Upper lobe of left lung (tissue), 6 donors: Measurements from ENCODE around the gene FTSJ1. TPM values are rescaled to one million over a fixed set of nuclear protein-coding genes. Genes with fewer than 3 reads are reported as not detected.

Experiments used
- ATAC-seq, 2 donors: fragments of 200-7000 bp; cut with Tn5 transposase; one replicate each; pipeline ENCODE4 v1.9.1; 2022; ENCODE audit warnings: mild to moderate bottlenecking in 2 of 2, moderate library complexity in 2 of 2; ENCODE audit not compliant: low FRiP score in 2 of 2
- DNase-seq, 2 donors: peaks; one replicate each; pipeline ENCODE4 v3.0.0-alpha.2; 2019 to 2020
- H3K27ac ChIP-seq, 4 donors: fragments of 200-600 bp; sonication (generic); one replicate each; pipeline ENCODE4 v1.5.1; 2016 to 2019
- H3K27me3 ChIP-seq, 4 donors: fragments of 200-600 bp; sonication (generic); one replicate each; pipeline ENCODE4 v1.5.1; 2017 to 2019
- H3K36me3 ChIP-seq, 4 donors: fragments of 200-600 bp; sonication (generic); one replicate each; pipeline ENCODE4 v1.5.1; 2016 to 2019
- H3K4me1 ChIP-seq, 4 donors: fragments of 200-600 bp; sonication (generic); one replicate each; pipeline ENCODE4 v1.5.1; 2018 to 2019
- H3K4me3 ChIP-seq, 4 donors: fragments of 200-600 bp; sonication (generic); one replicate each; pipeline ENCODE4 v1.5.1; 2017 to 2019; ENCODE audit warnings: mild to moderate bottlenecking in 2 of 4, moderate library complexity in 1 of 4
- H3K9me3 ChIP-seq, 4 donors: fragments of 200-600 bp; sonication (generic); one replicate each; pipeline ENCODE4 v1.5.1; 2018 to 2019
- CTCF ChIP-seq, 6 experiments: fragments of 450-650 bp in 4 of 6; fragments of 200-600 bp in 2 of 6; sonication (generic) in 2 of 6; IDR thresholded peaks; one replicate each; pipeline ENCODE4 v1.5.1; 2016 to 2019; ENCODE audit warnings: antibody characterized with exemption in 6 of 6
- EP300 ChIP-seq, 4 donors: sonication (generic); formaldehyde crosslinking; IDR thresholded peaks; one replicate each; pipeline ENCODE4 v1.5.1; 2017; ENCODE audit warnings: antibody characterized with exemption in 4 of 4, control low read depth in 2 of 4
- POLR2A ChIP-seq, 4 donors: fragments of 450-650 bp; IDR thresholded peaks; one replicate each; pipeline ENCODE4 v1.5.1; 2016 to 2017; ENCODE audit warnings: antibody characterized with exemption in 4 of 4, mild to moderate bottlenecking in 2 of 4
- POLR2AphosphoS5 ChIP-seq, 2 donors: sonication (generic); formaldehyde crosslinking; IDR thresholded peaks; one replicate each; pipeline ENCODE4 v1.5.1; 2017; ENCODE audit warnings: antibody characterized with exemption in 2 of 2
- WGBS, 2 donors: methylation state at CpG; one replicate each; pipeline ENCODE4 v1.1.5; 2017 to 2018; 5-methylcytosine and 5-hydroxymethylcytosine counted together
- total RNA-seq, 6 donors: library from RNA; depleted of rRNA in 4 of 6; stranded (reverse); fragments of >200 nt in 4 of 6; gene quantifications; one replicate each; pipeline versions ENCODE4 v1.1.0 to v1.2.1, GENCODE V29; 2016 to 2021
- donor health status: DM: no; HTN: no; CAD: no; lungs with moderate emphysema.
- donor health status: DM: no; HTN: yes; CAD: no; lungs with severe emphysema.

Gene FTSJ1
- total RNA-seq, 6 donors from 2014 or later = 25.2 to 49.1 (median 42.8) TPM

- DNase-seq (no peak), ATAC-seq (no peak)
- no peak overlapping the region for H3K27ac ChIP-seq
- no peak for TF ChIP-seq EP300 (IDR thresholded peaks at IDR 0.05)
- no peak for TF ChIP-seq POLR2A (IDR thresholded peaks at IDR 0.05)
- no peak for TF ChIP-seq POLR2AphosphoS5 (IDR thresholded peaks at IDR 0.05)
- TF ChIP-seq CTCF (IDR thresholded peaks at IDR 0.05) = no peak
- peaks cover 0 to 15% (median 2%) of the 10 kb centered on the region in 4 donors for H3K4me1 ChIP-seq
- no peaks in the 10 kb centered on the region for H3K27me3 ChIP-seq
- WGBS, 2 donors = 73 to 75% methylated on average over 10 of the region's 10 CpGs
- no peaks in the 10 kb centered on the region for H3K36me3 ChIP-seq
- H3K4me3 ChIP-seq = no peak overlapping the region
- H3K9me3 ChIP-seq = no peaks in the 10 kb centered on the region
These were observed 1.9 kb upstream of the FTSJ1 start for GRCh38 chrX:48474127-48474526.

GRCh38 chrX:48474581-48474980, 1.4 kb upstream of the FTSJ1 start:
- WGBS, 2 donors = 89 to 96% methylated on average over 5 to 6 of the region's 6 CpGs
- DNase-seq (no peak), ATAC-seq (no peak)
- Histone ChIP-seq H3K27me3 (no peaks in the 10 kb centered on the region), H3K9me3 (no peaks in the 10 kb centered on the region), H3K4me1 (peaks cover 0 to 15% (median 2%) of the 10 kb centered on the region in 4 donors), H3K36me3 (no peaks in the 10 kb centered on the region), H3K27ac (no peak overlapping the region), H3K4me3 (no peak overlapping the region)
- TF ChIP-seq EP300 (IDR thresholded peaks at IDR 0.05) (no peak), POLR2A (IDR thresholded peaks at IDR 0.05) (no peak), CTCF (IDR thresholded peaks at IDR 0.05) (no peak), POLR2AphosphoS5 (IDR thresholded peaks at IDR 0.05) (no peak)

- no peak for TF ChIP-seq CTCF (IDR thresholded peaks at IDR 0.05)
- no peak for TF ChIP-seq EP300 (IDR thresholded peaks at IDR 0.05)
- TF ChIP-seq POLR2A (IDR thresholded peaks at IDR 0.05) = no peak
- no peak for TF ChIP-seq POLR2AphosphoS5 (IDR thresholded peaks at IDR 0.05)
- Histone ChIP-seq H3K4me3 (peak overlapping the region; percentile 16 to 79 (median 68)), H3K27ac (peak overlapping the region in 3 of 4 donors; percentile 49 to 83 (median 81)), H3K36me3 (peaks cover 0 to 2% (median 0%) of the 10 kb centered on the region in 4 donors), H3K9me3 (no peaks in the 10 kb centered on the region), H3K4me1 (peaks cover 0 to 15% (median 2%) of the 10 kb centered on the region in 4 donors), H3K27me3 (no peaks in the 10 kb centered on the region)
- WGBS, 2 donors = 3 to 27% methylated on average over 5 of the region's 5 CpGs
- DNase-seq (no peak), ATAC-seq (no peak)
These were observed 703 bp upstream of the FTSJ1 start for GRCh38 chrX:48475296-48475695.

GRCh38 chrX:48476919-48477318, 920 bp downstream of the FTSJ1 start:
- TF ChIP-seq CTCF (IDR thresholded peaks at IDR 0.05) = no peak
- no peak for TF ChIP-seq POLR2AphosphoS5 (IDR thresholded peaks at IDR 0.05)
- no peak for TF ChIP-seq POLR2A (IDR thresholded peaks at IDR 0.05)
- no peak for TF ChIP-seq EP300 (IDR thresholded peaks at IDR 0.05)
- H3K27ac ChIP-seq = peak overlapping the region in 2 of 4 donors; percentile 49 to 90
- H3K4me3 ChIP-seq = peak overlapping the region in 3 of 4 donors; percentile 65 to 79 (median 70)
- WGBS, 2 donors = 56 to 77% methylated on average over 4 of the region's 4 CpGs
- H3K9me3 ChIP-seq = no peaks in the 10 kb centered on the region
- no peaks in the 10 kb centered on the region for H3K27me3 ChIP-seq
- no peak for DNase-seq
- peaks cover 0 to 15% (median 2%) of the 10 kb centered on the region in 4 donors for H3K4me1 ChIP-seq
- no peak for ATAC-seq
- peaks cover 0 to 15% (median 7%) of the 10 kb centered on the region in 4 donors for H3K36me3 ChIP-seq
